Motor neuron (in vitro differentiated cells): ENCODE measurements around the gene C10orf90. TPM values are rescaled to one million over a fixed set of nuclear protein-coding genes. Genes with fewer than 3 reads are reported as not detected.

ENCODE experiments used
- ATAC-seq, 8 experiments: fragments of 200-7000 bp; cut with Tn5 transposase; replicated peaks in 6 of 8; 2 replicates each; pipeline ENCODE4 v1.8.0; 2021; ENCODE audit warnings: mild to moderate bottlenecking in 8 of 8, moderate library complexity in 8 of 8
- H3K27ac ChIP-seq, 2 donors: fragments of 250-450 bp; sonication (Bioruptor Pico); 2 replicates each; pipeline ENCODE4 v1.9.0; 2021; ENCODE audit warnings: antibody characterized with exemption in 2 of 2, mild to moderate bottlenecking in 2 of 2, moderate library complexity in 1 of 2
- H3K4me1 ChIP-seq, 2 donors: fragments of 250-450 bp; sonication (Bioruptor Pico); replicated peaks in 1 of 2; 2 replicates each; pipeline ENCODE4 v1.6.1; 2021; ENCODE audit warnings: antibody characterized with exemption in 2 of 2, mild to moderate bottlenecking in 2 of 2, moderate library complexity in 1 of 2
- H3K4me3 ChIP-seq, 5 donors: fragments of 250-450 bp; sonication (Bioruptor Pico); 2 replicates each; pipeline ENCODE4 v1.9.0; 2021; ENCODE audit warnings: antibody characterized with exemption in 5 of 5, mild to moderate bottlenecking in 5 of 5, moderate library complexity in 4 of 5
- WGBS, 10 experiments: fragments of 450-650 bp; shearing (Covaris generic); methylation state at CpG; one replicate each; pipeline ENCODE4 v1.0.0; 2022; 5-methylcytosine and 5-hydroxymethylcytosine counted together
- in situ Hi-C, 9 experiments: fragments of 400-800 bp; cut with MboI; loops; one replicate each; pipeline ENCODE4 v1.15.0; 2021; ENCODE audit warnings: low sequenced_read_pairs in 9 of 9, low pct_unique_long_range_greater_than_20kb in 2 of 9; ENCODE audit not compliant: unreplicated experiment in 9 of 9
- total RNA-seq, 8 experiments: library from RNA; unstranded; fragments of 300-600 nt; gene quantifications; 2 replicates each; pipeline versions ENCODE4 v1.2.3 to v1.2.4, GENCODE V29; 2022

Gene C10orf90
- total RNA-seq, 8 experiments from 2014 or later, result 0.05 to 0.36 (median 0.23) TPM

GRCh38 chr10:126469692-126470091, 200.8 kb downstream of the C10orf90 start:
- no peak for ATAC-seq
- in situ Hi-C loops, result no loop called here
- H3K4me3 ChIP-seq, result no peak overlapping the region
- no peaks in the 10 kb centered on the region for H3K4me1 ChIP-seq
- no peak overlapping the region for H3K27ac ChIP-seq
- WGBS, 10 experiments, result 77 to 100% (median 93%) methylated on average over 1 to 5 of the region's 5 CpGs; no CpG with 5 or more reads in 5 of the 10 experiments

- Histone ChIP-seq H3K4me1 (no peaks in the 10 kb centered on the region), H3K4me3 (no peak overlapping the region), H3K27ac (no peak overlapping the region)
- peak in 2 of 8 experiments; percentile 94 to 95 for ATAC-seq
- 48 to 100% (median 82%) methylated on average over 1 to 5 of the region's 5 CpGs; no CpG with 5 or more reads in 1 of the 10 experiments for WGBS, 10 experiments
- in situ Hi-C loops, result no loop called here
Observed at GRCh38 chr10:126468876-126469643, 201.4 kb downstream of the C10orf90 start.

GRCh38 chr10:126468467-126468866, 202.0 kb downstream of the C10orf90 start:
- 37 to 100% (median 88%) methylated on average over 1 to 4 of the region's 4 CpGs; no CpG with 5 or more reads in 5 of the 10 experiments for WGBS, 10 experiments
- H3K27ac ChIP-seq, result no peak overlapping the region
- in situ Hi-C loops, result no loop called here
- ATAC-seq, result peak in 1 of 8 experiments; percentile 20
- H3K4me3 ChIP-seq, result no peak overlapping the region
- H3K4me1 ChIP-seq, result no peaks in the 10 kb centered on the region

GRCh38 chr10:126465771-126466170, 204.7 kb downstream of the C10orf90 start:
- in situ Hi-C loops, result no loop called here
- WGBS, 10 experiments, result 0 to 44% (median 7%) methylated on average over 1 of the region's 1 CpG; no CpG with 5 or more reads in 6 of the 10 experiments
- peaks cover 6 to 10% of the 10 kb centered on the region in 2 donors for H3K4me1 ChIP-seq
- no peak overlapping the region for H3K27ac ChIP-seq
- peak in 2 of 8 experiments; percentile 24 to 37 for ATAC-seq
- no peak overlapping the region for H3K4me3 ChIP-seq

GRCh38 chr10:126463286-126463685, 207.2 kb downstream of the C10orf90 start:
- in situ Hi-C loops, result no loop called here
- Histone ChIP-seq H3K4me3 (no peak overlapping the region), H3K4me1 (peaks cover 13 to 21% of the 10 kb centered on the region in 2 donors), H3K27ac (no peak overlapping the region)
- 20 to 100% (median 50%) methylated on average over 1 to 6 of the region's 11 CpGs; no CpG with 5 or more reads in 5 of the 10 experiments for WGBS, 10 experiments
- ATAC-seq, result no peak

- in situ Hi-C loops, result no loop called here
- ATAC-seq, result peak in 4 of 8 experiments; percentile 11 to 61 (median 56)
- 62 to 94% (median 80%) methylated on average over 1 to 8 of the region's 14 CpGs; no CpG with 5 or more reads in 2 of the 10 experiments for WGBS, 10 experiments
- Histone ChIP-seq H3K4me1 (peaks cover 14 to 24% of the 10 kb centered on the region in 2 donors), H3K4me3 (no peak overlapping the region), H3K27ac (no peak overlapping the region)
Observed at GRCh38 chr10:126461289-126461940, 209.1 kb downstream of the C10orf90 start.

GRCh38 chr10:126459878-126460481, 210.5 kb downstream of the C10orf90 start:
- ATAC-seq, result peak in 2 of 8 experiments; percentile 81 to 92
- H3K4me1 ChIP-seq, result peaks cover 14 to 27% of the 10 kb centered on the region in 2 donors
- in situ Hi-C loops, result no loop called here
- whole genome bisulfite sequencing, 10 experiments, result 0 to 100% (median 88%) methylated on average over 1 to 4 of the region's 6 CpGs; no CpG with 5 or more reads in 2 of the 10 experiments
- no peak overlapping the region for H3K4me3 ChIP-seq
- H3K27ac ChIP-seq, result no peak overlapping the region

GRCh38 chr10:126459032-126459831, 211.3 kb downstream of the C10orf90 start:
- ATAC-seq, result peak in 7 of 8 experiments; percentile 24 to 60 (median 49)
- Histone ChIP-seq H3K27ac (no peak overlapping the region), H3K4me3 (no peak overlapping the region), H3K4me1 (peaks cover 14 to 27% of the 10 kb centered on the region in 2 donors)
- in situ Hi-C loops, result no loop called here
- WGBS, 10 experiments, result 43 to 91% (median 76%) methylated on average over 2 to 13 of the region's 20 CpGs; no CpG with 5 or more reads in 2 of the 10 experiments

- ATAC-seq, result no peak
- WGBS, 10 experiments, result 17 to 100% (median 38%) methylated on average over 1 of the region's 1 CpG; no CpG with 5 or more reads in 6 of the 10 experiments
- in situ Hi-C loops, result no loop called here
- Histone ChIP-seq H3K27ac (no peak overlapping the region), H3K4me1 (peaks cover 14 to 27% of the 10 kb centered on the region in 2 donors), H3K4me3 (no peak overlapping the region)
Observed at GRCh38 chr10:126458466-126458865, 212.0 kb downstream of the C10orf90 start.

- in situ Hi-C loops, result no loop called here
- 69 to 95% (median 90%) methylated on average over 2 to 5 of the region's 5 CpGs; no CpG with 5 or more reads in 1 of the 10 experiments for WGBS, 10 experiments
- Histone ChIP-seq H3K4me1 (peaks cover 10 to 28% of the 10 kb centered on the region in 2 donors), H3K4me3 (no peak overlapping the region), H3K27ac (no peak overlapping the region)
- no peak for ATAC-seq
Observed at GRCh38 chr10:126456632-126457031, 213.9 kb downstream of the C10orf90 start.

GRCh38 chr10:126455766-126456405, 214.6 kb downstream of the C10orf90 start:
- Histone ChIP-seq H3K27ac (no peak overlapping the region), H3K4me1 (peaks cover 8 to 23% of the 10 kb centered on the region in 2 donors), H3K4me3 (no peak overlapping the region)
- in situ Hi-C loops, result no loop called here
- peak in 2 of 8 experiments; percentile 16 to 38 for ATAC-seq
- WGBS, 10 experiments, result 16 to 75% (median 53%) methylated on average over 3 to 9 of the region's 11 CpGs
